A172 (cell line): ENCODE data around the gene ZNF441. TPM values are rescaled to one million over a fixed set of nuclear protein-coding genes. Genes with fewer than 3 reads are reported as not detected.
A peak's percentile ranks its signal among the peaks of the same experiment; 100 is the strongest.
"Not testable (repeated sequence)": the region's sequence is repeated elsewhere in the genome, so short reads cannot be mapped to it uniquely, and the experiment has no call there.

Experiments used
- DNase-seq: peaks from one replicate; pipeline ENCODE4 v3.0.0-alpha.2; 2015; ENCODE audit warnings: low spot score
- total RNA-seq: library from RNA; depleted of rRNA; stranded (reverse); fragments of >200 nt; shearing (Covaris generic); gene quantifications from 2 replicates; pipeline ENCODE4 v1.2.3, GENCODE V29; 2014; rRNA removed

Gene ZNF441
- total RNA-seq = 6.2 and 6.9 TPM in 2 replicates

- peak; percentile 94 for DNase-seq
Observed at GRCh38 chr19:11766597-11767591, at the start of gene ZNF441. Gene ZNF441 (plus strand): TSS chr19:11767000. CDS start chr19:11767194, 194 bp downstream.

GRCh38 chr19:11721681-11722080 is 45.1 kb upstream of the ZNF441 start:
- DNase-seq = no peak

- DNase-seq = no peak
Observed at GRCh38 chr19:11722414-11722813, 44.4 kb upstream of the ZNF441 start.

GRCh38 chr19:11729586-11729985 is 37.2 kb upstream of the ZNF441 start:
- DNase-seq = no peak

GRCh38 chr19:11735375-11735774 is 31.4 kb upstream of the ZNF441 start:
- DNase-seq = no peak

- peak; percentile 68 for DNase-seq
Observed at GRCh38 chr19:11736696-11737095, 30.1 kb upstream of the ZNF441 start.

GRCh38 chr19:11737964-11738745 is 28.6 kb upstream of the ZNF441 start:
- peak; percentile 30 for DNase-seq

GRCh38 chr19:11738746-11739620 is 27.8 kb upstream of the ZNF441 start, which contains the start of gene ZNF823:
Gene ZNF823 (minus strand): TSS chr19:11738946. CDS start chr19:11738819, 127 bp downstream.
- peak; percentile 99 for DNase-seq

GRCh38 chr19:11745869-11746268 is 20.9 kb upstream of the ZNF441 start:
- DNase-seq = no peak

- DNase-seq = no peak
Observed at GRCh38 chr19:11747277-11747676, 19.5 kb upstream of the ZNF441 start.

- DNase-seq = no peak
Observed at GRCh38 chr19:11749751-11750150, 17.0 kb upstream of the ZNF441 start.

GRCh38 chr19:11752244-11752736 is 14.5 kb upstream of the ZNF441 start:
- no peak for DNase-seq

GRCh38 chr19:11754663-11755062 is 12.1 kb upstream of the ZNF441 start:
- no peak for DNase-seq

- no peak for DNase-seq
Observed at GRCh38 chr19:11756965-11757364, 9.8 kb upstream of the ZNF441 start.

GRCh38 chr19:11759805-11760204 is 7.0 kb upstream of the ZNF441 start:
- DNase-seq = no peak

- no peak for DNase-seq
Observed at GRCh38 chr19:11763117-11763516, 3.7 kb upstream of the ZNF441 start.

- no peak for DNase-seq
Observed at GRCh38 chr19:11763611-11764010, 3.2 kb upstream of the ZNF441 start.

- peak; percentile 18 for DNase-seq
Observed at GRCh38 chr19:11767633-11768133, 883 bp downstream of the ZNF441 start.

- no peak for DNase-seq
Observed at GRCh38 chr19:11769995-11770394, 3.2 kb downstream of the ZNF441 start.

GRCh38 chr19:11771520-11771919 is 4.7 kb downstream of the ZNF441 start:
- DNase-seq = not testable (repeated sequence)

- DNase-seq = not testable (repeated sequence)
Observed at GRCh38 chr19:11776669-11777068, 9.9 kb downstream of the ZNF441 start.
